ENCODE measurements around the gene EQTN.

DNA sequence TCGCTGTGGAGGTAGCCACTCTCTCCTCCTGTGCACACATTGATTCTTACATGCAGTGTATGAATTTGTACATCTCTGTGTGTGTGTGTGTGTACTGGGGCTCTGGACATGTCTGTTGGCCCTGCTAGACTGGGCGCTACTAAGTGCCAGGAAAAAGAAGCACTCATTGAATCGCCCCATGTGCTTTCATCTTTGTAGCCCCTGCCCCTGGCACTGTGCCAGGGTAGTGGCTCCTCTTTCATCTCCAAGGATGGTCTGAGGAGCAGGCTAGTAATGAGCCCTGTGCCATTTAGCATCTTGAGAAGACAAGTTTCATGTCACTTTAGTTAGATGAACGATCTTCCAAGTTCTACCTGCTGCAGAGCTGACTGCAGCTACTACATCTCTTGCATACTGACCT, 34.4 kb upstream of the EQTN start:
- TF ChIP-seq EZH2 (IDR thresholded peaks at IDR 0.05) (no peak), POLR2AphosphoS5 (IDR thresholded peaks at IDR 0.05; ENCODE audit: borderline replicate concordance, low read depth, low read length) (no peak)

All from SK-N-MC (cell line).